ENCODE results near the gene NAB1.
"Not testable (repeated sequence)": the region's sequence is repeated elsewhere in the genome, so short reads cannot be mapped to it uniquely, and the experiment has no call there.

NAB1 gene

DNA sequence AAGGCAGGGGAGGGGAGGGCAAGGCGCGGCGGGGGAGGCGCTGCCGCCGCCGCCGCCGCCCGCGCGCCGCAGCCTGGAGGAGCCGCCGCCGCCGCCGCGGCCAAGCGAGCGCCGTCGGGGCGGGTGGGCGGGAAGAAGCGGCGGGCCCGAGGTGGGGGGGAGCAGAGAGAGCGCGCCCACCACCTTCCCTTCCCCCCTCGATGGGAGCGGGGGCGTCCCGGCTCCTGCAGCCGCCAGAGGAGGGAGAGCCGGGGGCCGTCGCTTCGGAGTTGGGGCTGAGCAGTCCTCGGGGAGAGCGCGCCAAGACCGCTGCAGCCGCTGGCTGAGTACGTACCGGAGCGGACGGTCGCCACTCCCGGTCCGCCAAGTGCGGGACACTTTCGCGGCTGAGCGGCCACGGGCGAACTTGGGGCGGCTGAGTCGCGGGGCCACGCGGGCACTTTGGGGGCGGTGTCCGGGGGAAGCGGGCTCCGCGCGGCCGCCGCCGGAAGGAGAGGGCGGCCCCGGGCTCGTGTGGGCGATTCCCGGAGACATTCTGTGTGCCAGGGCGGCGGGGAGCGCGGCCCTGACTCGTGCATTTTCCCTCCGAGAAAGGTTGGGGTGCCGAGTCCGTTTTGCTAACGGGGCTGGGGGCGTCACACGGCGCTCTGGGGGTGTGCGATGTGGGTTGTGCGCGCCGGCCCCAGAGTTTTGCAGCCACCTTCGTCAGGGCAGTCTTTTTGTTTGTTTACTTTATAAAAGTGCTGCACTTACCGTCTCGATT is at the start of gene NAB1:
Gene NAB1, plus strand, starts transcription at position 49 of the 763 bp plus-strand sequence. CDS start 10,094 bp downstream, outside the sequence.
- H3K9ac ChIP-seq (ENCODE audit: insufficient read length): peak within 1 kb of the TSS; percentile 84
- no peak for DNase-seq (ENCODE audit: low read depth, low spot score)
- peak within 1 kb of the TSS; percentile 87 for H3K4me3 ChIP-seq

GRCh38 chr2:190599546-190600220 is 49.2 kb upstream of the NAB1 start:
- DNase-seq (ENCODE audit: low read depth, low spot score): no peak
- H3K27ac ChIP-seq: no peak overlapping the region
- TF ChIP-seq FOXP2 (optimal IDR thresholded peaks at IDR 0.05; ENCODE audit: control extremely low read depth, extremely low read length, insufficient read depth) (no peak), POLR2AphosphoS5 (IDR thresholded peaks at IDR 0.05; ENCODE audit: borderline replicate concordance, low read depth, low read length) (no peak), EZH2 (IDR thresholded peaks at IDR 0.05) (no peak)
- no peaks in the 10 kb centered on the region for H3K9me3 ChIP-seq (ENCODE audit: low read depth, low read length)
- H3K9ac ChIP-seq (ENCODE audit: insufficient read length): no peak overlapping the region
- H3K36me3 ChIP-seq (ENCODE audit: insufficient read depth, low read length): no peaks in the 10 kb centered on the region
- no peak overlapping the region for H3K4me3 ChIP-seq

More for the DNA sequence above, at the start of gene NAB1:
- peak within 1 kb of the TSS; percentile 82 for H3K27ac ChIP-seq
- H3K36me3 ChIP-seq (ENCODE audit: insufficient read depth, low read length): no peaks in the 10 kb centered on the region
- H3K9me3 ChIP-seq (ENCODE audit: low read depth, low read length): no peaks in the 10 kb centered on the region
- TF ChIP-seq FOXP2 (optimal IDR thresholded peaks at IDR 0.05; ENCODE audit: control extremely low read depth, extremely low read length, insufficient read depth) (no peak), POLR2AphosphoS5 (IDR thresholded peaks at IDR 0.05; ENCODE audit: borderline replicate concordance, low read depth, low read length) (peak; percentile 58)

GRCh38 chr2:190600293-190601103 is 48.4 kb upstream of the NAB1 start:
- TF ChIP-seq EZH2 (IDR thresholded peaks at IDR 0.05): no peak
- no peak for TF ChIP-seq FOXP2 (optimal IDR thresholded peaks at IDR 0.05; ENCODE audit: control extremely low read depth, extremely low read length, insufficient read depth)
- TF ChIP-seq POLR2AphosphoS5 (IDR thresholded peaks at IDR 0.05; ENCODE audit: borderline replicate concordance, low read depth, low read length): no peak

GRCh38 chr2:190603374-190603773 is 45.5 kb upstream of the NAB1 start:
- TF ChIP-seq EZH2 (IDR thresholded peaks at IDR 0.05) (no peak), POLR2AphosphoS5 (IDR thresholded peaks at IDR 0.05; ENCODE audit: borderline replicate concordance, low read depth, low read length) (no peak), FOXP2 (optimal IDR thresholded peaks at IDR 0.05; ENCODE audit: control extremely low read depth, extremely low read length, insufficient read depth) (no peak)

More at GRCh38 chr2:190600293-190601103, 48.4 kb upstream of the NAB1 start:
- Histone ChIP-seq H3K27ac (no peak overlapping the region), H3K9me3 (ENCODE audit: low read depth, low read length) (no peaks in the 10 kb centered on the region), H3K4me3 (no peak overlapping the region), H3K36me3 (ENCODE audit: insufficient read depth, low read length) (no peaks in the 10 kb centered on the region), H3K9ac (ENCODE audit: insufficient read length) (no peak overlapping the region)
- DNase-seq (ENCODE audit: low read depth, low spot score): no peak

DNA sequence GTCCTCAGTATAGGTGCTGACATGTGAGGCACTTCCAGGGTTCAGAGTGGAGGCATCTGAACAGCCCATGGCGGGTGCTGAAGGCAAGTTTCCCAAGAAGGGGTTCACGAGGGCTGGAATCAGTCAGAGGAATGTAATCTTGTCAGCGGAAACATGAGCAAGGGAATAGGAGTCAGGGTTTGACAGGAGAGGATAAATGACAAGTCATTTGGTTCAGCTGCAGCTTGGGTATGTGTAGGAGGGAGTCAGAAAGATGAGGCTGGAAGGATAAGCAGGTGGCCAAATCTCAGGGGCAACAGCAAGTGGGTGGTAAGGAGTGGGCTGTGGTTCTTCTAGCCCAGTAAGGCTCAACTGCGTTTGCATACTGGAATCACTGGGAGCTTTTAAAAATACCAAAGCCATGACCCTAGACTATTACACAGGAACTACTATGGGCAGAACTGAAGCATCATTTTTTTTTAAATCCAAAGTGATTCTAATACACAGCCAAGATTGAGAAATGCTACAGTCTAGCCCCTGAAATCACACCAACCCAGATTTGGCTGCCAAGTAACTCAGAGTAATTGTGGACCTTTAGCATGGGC is 41.8 kb upstream of the NAB1 start:
- Histone ChIP-seq H3K36me3 (ENCODE audit: insufficient read depth, low read length) (no peaks in the 10 kb centered on the region), H3K9me3 (ENCODE audit: low read depth, low read length) (no peaks in the 10 kb centered on the region), H3K4me3 (no peak overlapping the region), H3K9ac (ENCODE audit: insufficient read length) (no peak overlapping the region), H3K27ac (no peak overlapping the region)
- DNase-seq (ENCODE audit: low read depth, low spot score): no peak
- TF ChIP-seq FOXP2 (optimal IDR thresholded peaks at IDR 0.05; ENCODE audit: control extremely low read depth, extremely low read length, insufficient read depth): no peak
- TF ChIP-seq EZH2 (IDR thresholded peaks at IDR 0.05): no peak
- TF ChIP-seq POLR2AphosphoS5 (IDR thresholded peaks at IDR 0.05; ENCODE audit: borderline replicate concordance, low read depth, low read length): no peak

More at GRCh38 chr2:190603374-190603773, 45.5 kb upstream of the NAB1 start:
- no peak overlapping the region for H3K4me3 ChIP-seq
- no peak overlapping the region for H3K27ac ChIP-seq
- no peaks in the 10 kb centered on the region for H3K36me3 ChIP-seq (ENCODE audit: insufficient read depth, low read length)
- no peaks in the 10 kb centered on the region for H3K9me3 ChIP-seq (ENCODE audit: low read depth, low read length)
- no peak for DNase-seq (ENCODE audit: low read depth, low spot score)
- no peak overlapping the region for H3K9ac ChIP-seq (ENCODE audit: insufficient read length)

- no peak overlapping the region for H3K9ac ChIP-seq (ENCODE audit: insufficient read length)
- DNase-seq (ENCODE audit: low read depth, low spot score): no peak
- no peak for TF ChIP-seq EZH2 (IDR thresholded peaks at IDR 0.05)
- TF ChIP-seq POLR2AphosphoS5 (IDR thresholded peaks at IDR 0.05; ENCODE audit: borderline replicate concordance, low read depth, low read length): no peak
- no peak for TF ChIP-seq FOXP2 (optimal IDR thresholded peaks at IDR 0.05; ENCODE audit: control extremely low read depth, extremely low read length, insufficient read depth)
- H3K36me3 ChIP-seq (ENCODE audit: insufficient read depth, low read length): no peaks in the 10 kb centered on the region
- no peak overlapping the region for H3K27ac ChIP-seq
- no peaks in the 10 kb centered on the region for H3K9me3 ChIP-seq (ENCODE audit: low read depth, low read length)
- H3K4me3 ChIP-seq: no peak overlapping the region
Measured at GRCh38 chr2:190607657-190608357, 41.1 kb upstream of the NAB1 start.

DNA sequence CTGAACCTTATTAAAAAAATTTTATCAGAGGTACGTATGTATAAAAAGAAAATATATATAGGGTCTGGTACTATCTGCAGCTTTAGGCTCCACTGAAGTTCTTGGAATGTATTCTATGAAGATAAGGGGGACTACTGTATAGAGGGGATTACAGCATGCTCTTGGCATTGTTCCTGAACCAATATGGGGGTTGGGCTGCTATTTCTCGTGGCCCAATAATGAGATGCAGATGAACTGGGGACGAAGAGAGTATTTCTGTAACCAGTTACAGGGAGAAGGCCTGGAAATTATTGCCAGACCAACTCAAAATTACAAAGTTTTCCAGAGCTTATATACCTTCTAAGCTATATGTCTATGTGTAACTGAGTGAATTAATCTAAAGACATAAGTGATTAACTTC is 40.0 kb upstream of the NAB1 start:
- H3K9ac ChIP-seq (ENCODE audit: insufficient read length); H3K27ac ChIP-seq: not testable (repeated sequence)

DNA sequence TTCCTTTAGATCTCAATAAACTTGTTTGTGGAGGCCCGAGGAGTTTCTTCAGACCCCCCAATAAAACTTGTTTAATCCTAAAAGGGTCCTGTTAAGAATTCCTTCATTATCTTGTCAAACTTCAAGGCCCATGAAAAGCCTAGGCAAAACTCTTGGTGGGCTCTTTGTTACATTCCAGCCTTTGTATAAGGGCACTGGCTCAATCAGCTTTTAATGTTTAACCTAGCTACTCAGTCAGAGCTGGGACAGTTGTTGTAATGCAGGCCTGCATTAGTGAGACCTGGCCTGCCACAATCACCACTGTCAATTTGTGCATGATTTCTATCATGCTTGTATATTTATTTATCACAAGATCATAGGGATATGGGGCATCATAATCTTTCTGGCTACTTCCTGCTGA is 39.5 kb upstream of the NAB1 start:
- H3K9ac ChIP-seq (ENCODE audit: insufficient read length); H3K4me3 ChIP-seq; DNase-seq (ENCODE audit: low read depth, low spot score); H3K27ac ChIP-seq; H3K36me3 ChIP-seq (ENCODE audit: insufficient read depth, low read length); H3K9me3 ChIP-seq (ENCODE audit: low read depth, low read length): not testable (repeated sequence)

More for the DNA sequence above, 40.0 kb upstream of the NAB1 start:
- not testable (repeated sequence) for H3K36me3 ChIP-seq (ENCODE audit: insufficient read depth, low read length); H3K9me3 ChIP-seq (ENCODE audit: low read depth, low read length); DNase-seq (ENCODE audit: low read depth, low spot score); H3K4me3 ChIP-seq

- H3K9ac ChIP-seq (ENCODE audit: insufficient read length); H3K9me3 ChIP-seq (ENCODE audit: low read depth, low read length); H3K36me3 ChIP-seq (ENCODE audit: insufficient read depth, low read length); DNase-seq (ENCODE audit: low read depth, low spot score); H3K4me3 ChIP-seq; H3K27ac ChIP-seq: not testable (repeated sequence)
Measured at GRCh38 chr2:190610528-190610927, 38.4 kb upstream of the NAB1 start.
